NCI-H187 (cell line): Measurements from ENCODE around the gene DNAJC30.
"Not testable (repeated sequence)": the region's sequence is repeated elsewhere in the genome, so short reads cannot be mapped to it uniquely, and the experiment has no call there.

Experiments
- DNase-seq, 2 experiments: peaks; one replicate each; lab custom pipeline; 2025; lab: John Stamatoyannopoulos, UW

Gene DNAJC30

GRCh38 chr7:73683056-73683787, at the start of gene DNAJC30, which contains the start of gene BUD23:
TSS of gene DNAJC30 (minus strand) at chr7:73683453. CDS start at chr7:73683423, 30 bp downstream.
TSS of gene BUD23 (plus strand) at chr7:73683597. CDS start at chr7:73683626, 29 bp downstream.
- peak; percentile 90 to 98 for DNase-seq

GRCh38 chr7:73732397-73732796, 49.1 kb upstream of the DNAJC30 start:
- no peak for DNase-seq

GRCh38 chr7:73730485-73730884, 47.2 kb upstream of the DNAJC30 start:
- DNase-seq = no peak

- no peak for DNase-seq
Observed at GRCh38 chr7:73728551-73728950, 45.3 kb upstream of the DNAJC30 start.

GRCh38 chr7:73727952-73728351, 44.7 kb upstream of the DNAJC30 start:
- DNase-seq = no peak

GRCh38 chr7:73726083-73726466, 42.8 kb upstream of the DNAJC30 start:
- no peak for DNase-seq

- no peak for DNase-seq
Observed at GRCh38 chr7:73723813-73724212, 40.6 kb upstream of the DNAJC30 start.

GRCh38 chr7:73722785-73723184, 39.5 kb upstream of the DNAJC30 start:
- DNase-seq = no peak

GRCh38 chr7:73722182-73722581, 38.9 kb upstream of the DNAJC30 start:
- not testable (repeated sequence) for DNase-seq

- no peak for DNase-seq
Observed at GRCh38 chr7:73721377-73721817, 38.1 kb upstream of the DNAJC30 start.

GRCh38 chr7:73720443-73720842, 37.2 kb upstream of the DNAJC30 start:
- not testable (repeated sequence) for DNase-seq

GRCh38 chr7:73719806-73720169, 36.5 kb upstream of the DNAJC30 start:
- no peak for DNase-seq

GRCh38 chr7:73718905-73719805, 35.9 kb upstream of the DNAJC30 start, which contains the start of gene STX1A:
TSS of gene STX1A (minus strand) at chr7:73719669. CDS start at chr7:73719631, 38 bp downstream.
- peak; percentile 19 to 53 for DNase-seq

- no peak for DNase-seq
Observed at GRCh38 chr7:73718438-73718881, 35.2 kb upstream of the DNAJC30 start.

GRCh38 chr7:73717991-73718405, 34.7 kb upstream of the DNAJC30 start:
- no peak for DNase-seq

- DNase-seq = no peak
Observed at GRCh38 chr7:73717025-73717807, 34.0 kb upstream of the DNAJC30 start.

GRCh38 chr7:73716318-73716890, 33.2 kb upstream of the DNAJC30 start:
- no peak for DNase-seq

GRCh38 chr7:73715648-73716317, 32.5 kb upstream of the DNAJC30 start:
- peak; percentile 32 to 66 for DNase-seq

GRCh38 chr7:73713319-73713718, 30.1 kb upstream of the DNAJC30 start:
- DNase-seq = not testable (repeated sequence)

GRCh38 chr7:73712773-73713172, 29.5 kb upstream of the DNAJC30 start:
- DNase-seq = no peak
